ENCODE results near the gene CPA1. TPM values are rescaled to one million over a fixed set of nuclear protein-coding genes. Genes with fewer than 3 reads are reported as not detected.

The CPA1 gene
- total RNA-seq, 1 experiment from 2014 or later = 7.9 TPM

- Mint-ChIP-seq H3K36me3 (no peaks in the 10 kb centered on the region), H3K27me3 (ENCODE audit: low read depth) (no peaks in the 10 kb centered on the region), H3K27ac (no peak overlapping the region), H3K4me1 (peaks cover 15% of the 10 kb centered on the region), H3K9me3 (no peaks in the 10 kb centered on the region), H3K4me3 (no peak overlapping the region)
- ChIA-PET POLR2A (no interaction called here), CTCF (no interaction called here)
- no peak for DNase-seq (ENCODE audit: low spot score)
- TF ChIP-seq E2F5 (CRISPR knock-in tag; IDR thresholded peaks at IDR 0.05) (no peak), ZNF317 (CRISPR knock-in tag; IDR thresholded peaks at IDR 0.05; ENCODE audit: borderline replicate concordance, low read depth) (no peak), GTF2I (CRISPR knock-in tag; conservative IDR thresholded peaks at IDR 0.05) (no peak), STAT6 (CRISPR knock-in tag; conservative IDR thresholded peaks at IDR 0.05; ENCODE audit: low read depth) (no peak), USF2 (CRISPR knock-in tag; IDR thresholded peaks at IDR 0.05) (no peak), TEAD1 (CRISPR knock-in tag; IDR thresholded peaks at IDR 0.05) (no peak), ESRRA (CRISPR knock-in tag; IDR thresholded peaks at IDR 0.05; ENCODE audit: borderline replicate concordance) (no peak), OVOL2 (CRISPR knock-in tag; IDR thresholded peaks at IDR 0.05; ENCODE audit: borderline replicate concordance) (no peak), PRDM15 (CRISPR knock-in tag; IDR thresholded peaks at IDR 0.05) (no peak), ZNF396 (CRISPR knock-in tag; IDR thresholded peaks at IDR 0.05; ENCODE audit: borderline replicate concordance) (no peak), SMAD3 (CRISPR knock-in tag; IDR thresholded peaks at IDR 0.05; ENCODE audit: borderline replicate concordance) (no peak), NFE2L1 (CRISPR knock-in tag; IDR thresholded peaks at IDR 0.05) (no peak), NR3C1 (CRISPR knock-in tag; conservative IDR thresholded peaks at IDR 0.05; ENCODE audit: low read depth) (no peak), FOXJ3 (CRISPR knock-in tag; IDR thresholded peaks at IDR 0.05; ENCODE audit: borderline replicate concordance) (no peak), ZNF512 (CRISPR knock-in tag; IDR thresholded peaks at IDR 0.05; ENCODE audit: borderline replicate concordance) (no peak)
- no peak for ATAC-seq
These were observed 45.5 kb downstream of the CPA1 start for GRCh38 chr7:130425796-130426195.

GRCh38 chr7:130426564-130426963 lies 46.3 kb downstream of the CPA1 start:
- Mint-ChIP-seq H3K9me3 (no peaks in the 10 kb centered on the region), H3K4me1 (peaks cover 11% of the 10 kb centered on the region), H3K27me3 (ENCODE audit: low read depth) (no peaks in the 10 kb centered on the region), H3K4me3 (no peak overlapping the region), H3K27ac (no peak overlapping the region), H3K36me3 (no peaks in the 10 kb centered on the region)
- POLR2A ChIA-PET = no interaction called here
- no peak for DNase-seq (ENCODE audit: low spot score)
- no peak for TF ChIP-seq KAT7 (CRISPR knock-in tag; IDR thresholded peaks at IDR 0.05; ENCODE audit: borderline replicate concordance)
- no peak for TF ChIP-seq ZNF121 (CRISPR knock-in tag; IDR thresholded peaks at IDR 0.05)
- no peak for TF ChIP-seq GTF2I (CRISPR knock-in tag; conservative IDR thresholded peaks at IDR 0.05)
- TF ChIP-seq ZNF416 (CRISPR knock-in tag; IDR thresholded peaks at IDR 0.05) = no peak
- no peak for ATAC-seq
- CTCF ChIA-PET = no interaction called here

Data from WTC11 (cell line).